Germinal center (tissue), 1 donor: ENCODE data around the gene ZNF496.
A peak's percentile ranks its signal among the peaks of the same experiment; 100 is the strongest.
"Not testable (repeated sequence)": the region's sequence is repeated elsewhere in the genome, so short reads cannot be mapped to it uniquely, and the experiment has no call there.

Source experiments
- DNase-seq: peaks from one replicate; pipeline ENCODE4 v3.0.0; 2012; ENCODE audit warnings: mixed read lengths, low spot score

The ZNF496 gene

DNA sequence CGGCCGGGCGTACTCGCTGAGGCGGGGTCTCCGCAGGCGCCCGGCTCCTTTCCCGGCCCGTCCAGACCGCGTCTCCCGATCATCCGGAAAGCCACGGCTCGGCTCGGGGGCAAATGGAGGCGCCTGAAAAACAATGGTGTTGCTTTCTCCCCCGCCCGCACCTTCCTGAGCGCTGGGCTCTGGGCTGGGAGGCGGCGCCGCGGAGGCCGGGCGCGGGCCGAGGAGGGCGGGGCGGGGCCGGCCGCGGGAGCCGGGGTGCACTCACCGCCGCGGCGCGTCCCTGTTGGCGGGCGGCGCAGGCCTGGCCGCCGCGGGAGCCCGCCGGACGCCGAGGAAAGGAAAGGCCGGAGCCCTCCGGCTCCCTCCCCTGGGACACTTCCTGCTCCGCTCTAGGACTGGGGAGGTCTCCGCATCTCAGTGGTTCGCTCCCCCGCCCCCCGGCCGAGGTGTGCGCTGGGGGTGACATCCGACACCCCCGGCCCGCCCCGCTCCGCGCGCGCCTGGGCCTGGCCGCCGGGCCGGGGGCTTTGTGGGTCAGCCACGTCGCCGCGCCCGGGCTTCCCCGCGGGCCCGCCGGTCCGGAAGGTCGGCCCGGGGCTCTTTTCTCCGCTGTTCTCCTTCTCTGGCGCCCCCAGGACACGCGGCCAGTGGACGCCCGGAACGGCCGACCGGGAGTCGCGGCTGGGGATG, at the start of gene ZNF496:
Gene ZNF496, minus strand, starts transcription at position 343 of the 690 bp plus-strand sequence. CDS start 2,289 bp downstream, outside the sequence.
- peak; percentile 77 for DNase-seq

DNA sequence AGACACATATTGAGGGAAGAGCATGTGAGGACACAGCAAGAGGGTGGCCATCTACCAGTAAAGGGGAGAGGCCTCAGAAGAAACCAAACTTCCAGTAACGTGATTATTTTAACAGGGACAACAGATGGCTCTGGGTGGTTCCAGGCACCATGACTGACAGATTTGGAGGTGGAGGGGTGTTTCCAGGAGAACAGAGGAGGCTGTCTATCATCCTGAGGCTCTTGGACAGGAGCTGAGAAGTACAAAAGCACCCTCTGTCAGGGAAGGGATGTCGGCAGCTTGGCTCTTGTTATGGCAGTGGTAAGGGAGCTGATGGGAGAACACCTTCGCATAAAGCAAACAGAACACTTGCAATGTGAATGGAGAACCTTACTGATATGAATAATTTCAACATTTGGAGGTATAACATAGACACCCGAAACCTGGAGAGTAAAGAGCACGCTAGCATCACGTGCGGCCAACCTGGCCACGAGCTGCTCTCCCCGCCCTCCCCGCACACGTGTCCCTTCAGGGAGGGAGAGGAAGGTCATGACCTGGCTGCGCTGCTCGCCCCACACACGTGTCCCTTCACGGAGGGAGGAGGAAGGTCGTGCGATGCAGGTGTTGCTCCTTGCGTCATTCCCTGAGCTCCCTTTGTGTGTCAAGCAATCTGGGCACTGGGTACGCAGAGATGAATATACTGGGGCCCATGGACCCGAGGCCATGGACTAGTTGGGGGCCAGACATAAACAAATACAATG, 46.8 kb upstream of the ZNF496 start:
- no peak for DNase-seq

DNA sequence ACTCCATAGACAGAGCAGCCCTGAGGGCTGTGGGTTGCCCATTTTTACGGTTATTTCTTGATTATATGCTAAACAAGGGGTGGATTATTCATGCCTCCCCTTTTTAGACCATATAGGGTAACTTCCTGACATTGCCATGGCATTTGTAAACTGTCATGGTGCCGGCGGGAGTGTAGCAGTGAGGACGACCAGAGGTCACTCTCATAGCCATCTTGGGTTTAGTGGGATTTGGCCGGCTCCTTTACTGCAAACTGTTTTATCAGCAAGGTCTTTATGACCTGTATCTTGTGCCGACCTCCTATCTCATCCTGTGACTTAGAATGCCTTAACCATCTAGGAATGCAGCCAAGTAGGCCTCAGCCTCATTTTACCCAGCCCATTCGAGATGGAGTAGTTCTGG, 46.0 kb upstream of the ZNF496 start:
- not testable (repeated sequence) for DNase-seq

DNA sequence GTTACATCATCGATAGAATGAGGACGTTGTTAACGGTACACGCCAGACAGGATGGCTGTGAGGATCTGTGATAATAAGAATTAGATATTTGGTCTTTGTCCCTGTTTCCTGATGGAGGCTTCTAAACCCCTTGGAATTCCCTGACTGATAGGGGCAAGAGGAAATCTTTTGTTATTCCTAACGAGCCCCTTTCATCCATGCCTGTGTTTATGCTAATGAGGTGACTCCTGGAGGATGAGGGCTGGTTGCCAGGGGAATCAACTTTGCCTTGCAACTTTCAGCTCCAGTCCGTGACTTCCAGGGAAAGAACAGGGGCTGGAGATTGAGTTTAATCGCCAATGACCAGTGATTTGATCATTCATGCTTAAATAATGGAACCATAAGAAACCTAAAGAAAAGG, 45.0 kb upstream of the ZNF496 start:
- no peak for DNase-seq

DNA sequence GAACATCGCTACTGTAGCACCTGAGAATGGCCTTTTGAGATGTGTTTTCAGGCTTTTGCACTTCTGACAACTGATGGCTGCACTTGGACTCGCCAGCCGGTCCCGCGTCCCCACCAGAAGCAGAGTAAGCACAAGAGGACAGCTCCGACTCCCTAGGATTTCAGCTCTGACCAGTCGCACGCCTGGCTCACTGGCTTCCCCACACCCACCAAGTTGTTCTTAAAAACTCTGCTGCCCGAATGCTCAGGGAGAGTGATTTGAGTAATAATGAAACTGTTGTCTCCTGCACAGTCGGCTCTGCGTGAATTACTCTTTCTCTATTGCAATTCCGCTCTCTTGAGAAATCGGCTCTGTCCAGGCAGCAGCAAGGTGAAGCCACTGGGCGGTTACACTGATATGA, 44.1 kb upstream of the ZNF496 start:
- no peak for DNase-seq

DNA sequence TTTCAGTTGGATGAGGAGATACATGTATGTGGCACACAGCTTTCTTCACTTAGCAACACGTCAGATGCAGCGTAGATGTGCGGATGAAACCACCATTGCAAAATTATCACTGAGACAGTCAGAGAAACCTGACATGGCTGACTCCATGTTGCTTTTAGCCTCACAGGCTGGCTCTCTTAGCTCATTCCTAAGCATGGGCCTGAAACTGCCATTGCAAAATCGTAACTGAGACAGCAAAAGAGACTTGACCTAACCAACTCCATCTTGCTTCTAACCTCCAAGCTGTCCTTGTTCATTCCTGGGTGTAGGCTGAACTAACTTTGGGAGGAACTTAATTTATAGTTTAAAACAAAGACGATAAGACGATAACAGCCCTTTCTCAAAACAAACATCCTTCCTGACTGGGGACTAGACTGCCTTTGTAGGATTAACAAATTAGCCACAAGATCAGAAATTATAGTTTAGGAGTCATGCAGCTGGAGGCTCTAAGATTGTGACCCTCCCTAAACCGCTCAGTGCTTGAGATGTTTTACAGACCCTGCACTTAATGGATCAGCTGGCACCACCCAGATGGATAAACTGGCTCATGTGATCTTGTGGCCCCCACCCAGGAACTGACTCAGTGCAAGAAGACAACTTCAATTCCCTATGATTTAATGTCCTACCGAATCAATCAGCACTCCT, 43.1 kb upstream of the ZNF496 start:
- DNase-seq = not testable (repeated sequence)

DNA sequence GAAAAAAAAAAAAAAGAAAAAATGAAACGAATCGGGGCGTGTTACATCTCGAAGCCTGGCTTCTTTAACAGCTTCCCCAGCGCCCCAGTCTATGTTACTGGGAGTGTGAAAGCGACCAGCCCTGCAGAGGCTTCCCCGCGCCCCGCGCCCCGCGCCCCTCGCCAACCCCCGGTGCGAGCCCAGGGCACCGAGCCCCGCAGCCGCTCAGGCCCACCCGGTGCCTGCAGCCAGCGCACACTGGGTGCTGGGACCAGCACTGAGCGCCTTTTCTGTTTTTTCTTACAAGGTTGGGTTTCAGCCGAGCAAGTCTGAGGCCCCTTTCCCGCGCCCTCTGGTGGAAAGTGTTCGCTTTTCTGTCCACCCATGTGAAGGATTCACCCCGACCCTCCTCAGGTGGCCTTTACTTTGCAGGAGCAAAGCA, 42.1 kb upstream of the ZNF496 start:
- peak; percentile 34 for DNase-seq

DNA sequence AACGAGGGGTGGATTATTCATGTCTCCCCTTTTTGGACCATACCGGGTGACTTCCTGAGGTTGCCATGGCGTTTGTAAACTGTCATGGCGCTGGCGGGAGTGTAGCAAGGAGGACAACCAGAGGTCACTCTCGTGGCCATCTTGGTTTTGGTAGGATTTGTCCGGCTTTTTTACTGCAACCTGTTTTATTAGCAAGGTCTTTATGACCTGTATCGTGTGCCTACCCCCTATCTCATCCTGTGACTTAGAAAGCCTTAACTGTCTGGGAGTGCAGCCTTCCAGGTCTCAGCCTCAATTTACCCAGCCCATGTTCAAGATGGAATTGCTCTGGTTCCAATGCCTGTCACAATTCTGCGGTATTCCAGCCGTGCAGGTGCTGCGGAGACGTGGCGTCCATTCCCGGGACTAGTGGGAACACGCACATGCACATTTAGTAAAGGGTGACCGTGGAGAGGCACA, 40.2 kb upstream of the ZNF496 start:
- no peak for DNase-seq

DNA sequence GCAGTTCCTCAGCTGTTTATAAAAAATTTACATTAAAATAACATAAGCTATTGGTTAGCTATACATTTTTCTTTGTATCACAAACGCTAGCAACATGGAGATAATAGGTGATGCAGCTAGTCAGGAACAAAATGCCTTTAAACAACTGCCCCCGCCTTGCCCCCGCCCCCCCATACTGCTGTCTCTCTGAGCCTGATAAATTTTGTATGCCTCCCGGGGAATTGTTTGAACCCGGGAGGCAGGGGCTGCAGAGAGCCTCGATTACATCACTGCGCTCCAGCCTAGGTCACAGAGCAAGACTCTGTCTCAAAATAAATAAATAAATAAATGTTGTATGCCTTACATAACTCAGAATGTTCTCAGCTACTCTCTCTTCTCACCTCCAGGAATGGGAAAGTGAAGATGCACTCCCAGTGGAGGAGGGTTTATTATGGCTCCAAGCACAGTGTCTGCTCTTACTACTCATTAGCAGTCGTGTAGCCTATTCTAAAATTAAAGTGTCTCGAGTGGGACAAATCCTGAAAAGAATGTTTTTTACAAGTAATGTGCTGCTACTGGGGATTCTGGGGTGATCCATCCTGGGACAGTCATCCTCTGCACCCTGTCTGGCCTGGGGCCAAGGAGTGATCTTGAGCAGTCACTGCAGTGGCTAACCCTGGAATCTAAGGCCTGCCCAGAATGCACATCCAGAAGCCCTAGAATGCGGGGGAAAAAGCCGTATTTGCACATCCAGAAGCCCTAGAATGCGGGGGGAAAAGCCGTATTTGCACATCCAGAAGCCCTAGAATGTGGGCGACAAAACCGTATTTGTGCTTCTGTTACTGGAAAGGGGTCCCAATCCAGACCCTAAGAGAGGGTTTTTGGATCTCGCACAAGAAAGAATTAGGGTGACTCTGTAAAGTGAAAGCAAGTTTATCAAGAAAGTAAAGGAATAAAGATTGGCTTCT, 39.4 kb upstream of the ZNF496 start:
- no peak for DNase-seq

DNA sequence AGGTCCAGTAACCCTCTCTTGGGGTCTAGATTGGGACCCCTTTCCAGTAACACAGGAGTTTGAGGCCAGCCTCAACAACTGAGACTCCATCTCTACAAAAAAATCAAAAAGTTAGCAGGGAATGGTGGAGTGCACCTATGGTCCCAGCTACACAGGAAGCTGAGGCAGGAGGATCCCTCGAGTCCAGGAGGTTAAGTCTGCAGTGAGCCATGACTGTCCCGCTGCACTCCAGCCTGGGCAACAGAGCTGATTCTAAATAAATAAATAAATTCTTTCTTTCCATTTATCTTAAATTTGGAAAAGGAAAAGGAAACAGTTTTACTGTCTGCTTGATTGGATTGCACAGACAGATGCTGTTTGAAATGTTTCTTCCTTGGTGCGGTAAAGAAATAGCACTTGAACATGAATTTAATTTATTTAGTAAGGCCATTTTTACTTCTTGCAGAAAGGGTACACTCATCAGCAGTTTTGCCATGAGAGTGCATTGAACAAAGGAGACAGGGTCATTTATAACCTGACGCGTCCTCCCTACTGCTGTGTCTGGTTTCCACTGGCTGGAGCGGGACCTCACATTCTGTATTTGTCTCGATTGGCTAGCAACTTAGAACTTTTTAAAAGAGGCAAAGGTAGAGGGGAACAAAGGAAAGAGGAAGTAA, 37.0 kb upstream of the ZNF496 start:
- DNase-seq = no peak

DNA sequence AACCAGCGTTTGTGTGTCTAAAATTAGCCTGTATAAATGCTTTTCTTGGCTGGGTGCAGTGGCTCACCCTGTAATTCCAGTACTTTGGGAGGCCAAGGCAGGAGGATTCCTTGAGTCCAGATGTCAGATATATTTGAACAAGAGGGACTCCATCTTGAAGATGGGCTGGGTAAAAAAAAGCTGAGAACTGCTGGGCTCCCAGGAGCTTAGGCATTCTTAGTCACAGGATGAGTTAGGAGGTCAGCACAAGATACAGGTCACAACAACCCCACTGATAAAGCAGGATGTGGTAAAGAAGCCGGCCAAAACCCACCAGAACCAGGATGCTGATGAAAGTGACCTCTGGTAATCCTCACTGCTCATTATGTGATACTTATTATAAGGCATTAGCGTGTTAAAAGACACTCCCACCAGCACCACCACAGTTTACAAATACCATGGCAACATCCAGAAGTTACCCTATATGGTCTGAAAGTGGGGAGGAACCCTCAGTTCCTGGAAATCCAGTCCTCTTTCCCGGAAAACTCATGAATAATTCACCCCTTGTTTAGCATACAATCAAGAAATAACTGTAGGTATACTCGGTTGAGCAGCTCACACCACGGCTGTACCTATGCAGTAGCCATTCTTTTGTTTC, 36.2 kb upstream of the ZNF496 start:
- DNase-seq = no peak

DNA sequence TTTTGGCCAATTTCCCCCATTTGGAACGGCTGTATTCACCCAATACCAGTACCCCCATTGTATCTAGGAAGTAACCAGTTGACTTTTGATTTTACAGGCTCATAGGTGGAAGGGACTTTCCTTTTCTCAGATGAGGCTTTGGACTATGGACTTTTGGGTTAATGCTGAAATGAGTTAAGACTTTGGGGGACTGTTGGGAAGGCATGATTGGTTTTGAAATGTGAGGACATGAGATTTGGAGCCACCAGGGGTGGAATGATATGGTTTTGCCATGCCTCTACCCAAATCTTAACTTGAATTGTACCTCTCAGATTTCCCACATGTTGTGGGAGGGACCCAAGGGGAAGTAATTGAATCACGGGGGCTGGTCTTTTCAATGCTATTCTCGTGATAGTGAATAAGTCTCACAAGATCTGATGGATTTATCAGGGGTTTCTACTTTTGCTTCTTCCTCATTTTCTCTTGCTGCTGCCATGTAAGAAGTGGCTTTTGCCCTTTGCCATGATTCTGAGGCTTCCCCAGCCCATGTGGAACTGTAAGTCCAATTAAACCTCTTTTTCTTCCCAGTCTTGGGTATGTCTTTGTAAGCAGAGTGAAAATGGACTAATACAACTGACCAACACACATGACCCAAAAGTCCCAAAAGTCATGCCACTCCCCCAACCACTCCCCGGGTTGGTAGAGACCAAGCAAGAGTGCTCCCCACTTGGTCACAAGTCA, 35.4 kb upstream of the ZNF496 start:
- DNase-seq = no peak

DNA sequence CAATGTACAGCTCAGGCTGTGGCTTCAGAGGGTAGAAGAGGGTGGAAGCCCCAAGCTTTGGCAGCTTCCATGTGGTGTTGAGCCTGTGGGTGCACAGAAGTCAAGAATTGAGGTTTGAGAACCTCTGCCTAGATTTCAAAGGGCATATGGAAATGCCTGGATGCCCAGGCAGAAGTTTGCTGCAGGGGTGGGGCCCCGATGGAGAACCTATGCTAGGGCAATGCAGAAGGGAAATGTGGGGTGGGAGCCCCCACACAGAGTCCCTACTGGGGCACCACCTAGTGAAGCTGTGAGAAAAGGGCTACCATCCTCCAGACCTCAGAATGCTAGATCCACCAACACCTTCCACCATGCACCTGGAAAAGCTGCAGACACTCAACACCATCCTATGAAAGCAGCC, 34.7 kb upstream of the ZNF496 start:
- not testable (repeated sequence) for DNase-seq

DNA sequence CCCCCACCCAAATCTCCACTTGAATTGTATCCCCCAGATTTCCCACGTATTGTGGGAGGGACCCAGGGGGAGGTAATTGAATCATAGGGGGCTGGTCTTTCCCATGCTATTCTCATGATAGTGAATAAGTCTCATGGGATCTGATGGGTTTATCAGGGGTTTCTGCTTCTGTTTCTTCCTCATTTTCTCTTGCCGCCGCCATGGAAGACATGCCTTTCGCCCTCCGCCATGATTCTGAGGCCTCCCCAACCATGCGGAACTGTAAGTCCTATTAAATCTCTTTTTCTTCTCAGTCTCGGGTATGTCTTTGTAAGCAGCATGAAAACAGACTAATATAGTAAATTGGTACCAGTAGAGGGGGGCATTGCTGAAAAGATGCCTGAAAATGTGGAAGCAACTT, 33.4 kb upstream of the ZNF496 start:
- DNase-seq = no peak

DNA sequence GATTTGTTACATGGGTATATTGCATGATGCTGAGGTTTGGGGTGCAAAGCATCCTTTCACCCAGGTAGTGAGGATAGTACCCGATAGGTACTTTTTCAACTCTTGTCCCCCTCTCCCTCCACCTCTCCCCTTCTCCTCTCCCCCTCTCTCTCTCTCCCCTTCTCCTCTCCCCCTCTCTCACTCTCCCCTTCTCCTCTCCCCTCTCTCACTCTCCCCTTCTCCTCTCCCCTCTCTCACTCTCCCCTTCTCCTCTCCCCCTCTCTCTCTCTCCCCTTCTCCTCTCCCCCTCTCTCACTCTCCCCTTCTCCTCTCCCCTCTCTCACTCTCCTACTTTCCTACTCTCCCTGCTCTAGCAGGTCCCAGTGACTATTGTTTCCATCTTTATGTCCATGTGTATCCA, 31.3 kb upstream of the ZNF496 start:
- DNase-seq = not testable (repeated sequence)

DNA sequence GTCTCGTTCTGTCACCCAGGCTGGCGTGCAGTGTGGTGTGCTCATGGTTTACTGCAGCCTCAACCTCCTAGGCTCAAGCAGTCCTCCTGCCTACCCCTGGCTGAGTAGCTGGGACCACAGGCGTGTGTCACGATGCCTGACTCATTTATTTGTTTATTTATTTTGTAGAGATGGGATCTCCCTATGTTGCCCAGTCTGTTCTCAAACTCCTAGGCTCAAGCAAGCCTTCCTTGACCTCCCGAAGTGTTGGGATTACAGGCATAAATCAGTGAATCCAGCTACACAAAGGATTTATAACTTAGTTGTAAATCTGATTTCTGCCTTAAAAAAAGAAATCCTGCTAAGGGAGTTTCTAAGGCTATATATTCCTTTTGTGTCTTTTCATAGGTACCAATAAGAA, 30.5 kb upstream of the ZNF496 start:
- no peak for DNase-seq

DNA sequence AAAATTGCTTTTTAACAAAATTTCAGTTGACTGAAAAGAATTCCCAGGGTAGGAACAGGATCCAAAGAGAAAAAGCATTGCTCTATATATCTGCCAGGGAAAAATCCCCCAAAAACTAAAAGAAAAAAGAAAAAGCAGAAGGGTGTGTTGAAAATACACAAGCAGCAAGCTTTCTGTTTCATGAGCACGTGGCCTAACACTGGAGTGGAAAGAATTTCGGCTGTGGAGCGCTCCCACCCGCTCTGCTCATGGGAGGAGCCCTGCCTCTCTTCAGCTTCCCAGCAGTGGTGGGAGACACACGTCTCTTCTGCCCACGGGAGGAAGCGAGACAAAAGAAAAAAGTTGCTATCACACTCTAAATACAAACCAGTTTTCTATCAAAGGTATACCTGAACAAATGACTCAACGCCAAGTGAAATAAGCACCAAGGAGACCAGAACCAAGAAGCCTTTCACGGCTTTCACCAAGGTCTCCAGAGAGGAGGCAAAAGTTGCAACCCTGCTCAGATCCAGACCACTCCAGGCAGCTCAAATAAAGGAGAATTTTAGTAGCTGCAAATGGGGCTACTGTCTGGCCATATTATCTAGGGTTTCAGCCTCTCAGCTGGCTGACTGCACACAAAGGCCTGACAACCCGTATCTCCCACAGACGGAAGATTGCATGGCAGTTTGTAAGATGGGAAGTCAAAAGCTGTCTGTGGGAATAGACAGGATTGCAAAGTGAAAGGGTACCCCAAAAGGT, 29.5 kb upstream of the ZNF496 start:
- DNase-seq = no peak

DNA sequence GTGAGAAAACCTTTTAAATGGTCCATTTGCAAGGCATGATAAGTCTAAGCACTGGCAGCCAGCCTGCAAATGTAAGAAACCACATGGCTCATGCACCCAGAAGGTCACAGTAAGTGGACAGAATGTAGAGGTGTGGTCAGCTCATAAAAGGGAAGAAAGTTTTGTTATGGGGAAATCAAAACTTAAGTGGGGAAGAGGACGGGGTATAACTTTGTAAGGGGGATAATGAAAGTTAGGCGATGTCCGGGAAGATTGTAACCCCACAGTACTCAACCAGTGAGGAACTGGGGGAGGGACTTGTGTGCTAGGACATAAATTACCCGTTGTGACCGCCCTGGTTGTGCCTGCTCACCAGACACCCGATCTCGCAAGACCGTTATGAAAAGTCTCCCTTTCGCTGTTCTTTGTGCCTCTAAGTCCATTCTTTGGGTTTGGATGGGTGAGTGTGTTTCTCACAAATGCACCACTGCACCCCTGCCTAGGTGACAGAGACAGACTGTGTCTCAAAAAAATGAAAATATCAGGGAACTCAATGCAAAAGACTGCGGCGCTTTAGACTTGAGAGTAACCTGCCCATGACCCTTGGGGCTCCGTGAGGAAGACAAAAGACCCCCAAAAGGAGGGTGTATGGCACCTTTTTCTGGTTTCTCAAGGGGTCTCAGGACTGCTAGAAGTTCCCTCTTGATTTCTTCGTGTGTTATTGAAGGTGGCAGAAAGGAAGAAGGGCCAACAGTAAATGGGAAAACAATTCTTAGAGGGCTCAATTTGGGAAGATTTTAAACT, 28.6 kb upstream of the ZNF496 start:
- DNase-seq = no peak

DNA sequence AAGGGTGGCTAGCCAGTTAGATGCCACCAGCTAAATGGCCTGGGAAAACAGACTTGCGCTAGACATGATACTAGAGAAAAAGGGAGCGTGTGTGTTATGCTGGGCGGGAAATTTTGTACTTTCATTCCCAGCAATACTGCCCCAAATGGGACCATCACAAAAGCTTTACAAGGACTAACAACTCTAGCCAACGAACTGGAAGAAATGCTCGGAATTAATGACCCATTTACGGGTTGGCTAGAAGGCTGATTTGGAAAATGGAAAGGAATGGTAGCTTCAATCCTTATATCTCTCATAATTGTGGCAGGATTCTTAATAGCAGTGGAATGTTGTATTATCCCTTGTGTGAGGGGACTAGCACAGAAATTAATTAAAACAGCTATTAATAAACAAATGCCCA, 27.9 kb upstream of the ZNF496 start:
- DNase-seq = no peak
